Fibroblast of the conjunctiva (primary cell): ENCODE results near the gene NUF2.
A peak's percentile ranks its signal among the peaks of the same experiment; 100 is the strongest.
"Not testable (repeated sequence)": the region's sequence is repeated elsewhere in the genome, so short reads cannot be mapped to it uniquely, and the experiment has no call there.

ENCODE experiments used
- DNase-seq: peaks from one replicate; pipeline ENCODE4 v3.0.0-alpha.2; 2010; ENCODE audit warnings: low read depth

NUF2 gene

DNA sequence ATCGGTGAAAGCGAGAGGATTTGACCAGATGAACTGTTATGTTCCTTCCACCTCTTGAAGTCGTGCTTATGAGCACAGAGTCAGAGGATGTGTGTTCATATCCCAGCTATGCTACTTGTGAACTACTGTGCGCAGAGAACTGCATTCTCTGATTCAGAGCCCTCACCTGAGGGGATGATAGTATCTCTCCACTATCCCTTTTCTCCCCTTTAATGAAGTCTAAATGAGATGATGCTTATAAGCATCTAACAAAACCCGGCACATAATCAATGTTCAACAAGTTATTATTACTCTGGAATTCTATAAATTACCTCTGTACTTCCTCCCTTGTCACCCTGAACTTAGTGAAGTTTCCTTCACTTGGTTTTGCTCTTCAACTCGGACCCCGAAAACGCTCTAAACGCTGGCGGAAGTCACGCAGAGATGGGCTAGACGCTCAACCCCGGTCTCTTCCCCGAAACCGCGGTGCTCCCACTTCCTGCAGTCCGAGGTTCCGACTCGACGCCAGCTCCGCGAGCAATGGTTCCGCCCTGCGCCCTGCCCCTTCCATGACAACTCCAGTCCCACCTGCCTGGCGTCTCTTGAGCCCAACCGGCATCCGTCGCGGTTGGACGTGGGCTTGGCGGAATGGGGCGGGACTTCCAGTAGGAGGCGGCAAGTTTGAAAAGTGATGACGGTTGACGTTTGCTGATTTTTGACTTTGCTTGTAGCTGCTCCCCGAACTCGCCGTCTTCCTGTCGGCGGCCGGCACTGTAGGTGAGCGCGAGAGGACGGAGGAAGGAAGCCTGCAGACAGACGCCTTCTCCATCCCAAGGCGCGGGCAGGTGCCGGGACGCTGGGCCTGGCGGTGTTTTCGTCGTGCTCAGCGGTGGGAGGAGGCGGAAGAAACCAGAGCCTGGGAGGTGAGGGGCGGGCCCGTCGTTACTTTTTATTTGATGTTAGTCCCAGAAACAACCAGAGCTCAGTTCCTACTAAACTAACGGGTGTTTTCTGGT is at the start of gene NUF2:
Gene NUF2 (plus strand): TSS at position 644 of the 995 bp plus-strand sequence. CDS start 4,098 bp downstream, outside the sequence.
- peak; percentile 98 for DNase-seq

DNA sequence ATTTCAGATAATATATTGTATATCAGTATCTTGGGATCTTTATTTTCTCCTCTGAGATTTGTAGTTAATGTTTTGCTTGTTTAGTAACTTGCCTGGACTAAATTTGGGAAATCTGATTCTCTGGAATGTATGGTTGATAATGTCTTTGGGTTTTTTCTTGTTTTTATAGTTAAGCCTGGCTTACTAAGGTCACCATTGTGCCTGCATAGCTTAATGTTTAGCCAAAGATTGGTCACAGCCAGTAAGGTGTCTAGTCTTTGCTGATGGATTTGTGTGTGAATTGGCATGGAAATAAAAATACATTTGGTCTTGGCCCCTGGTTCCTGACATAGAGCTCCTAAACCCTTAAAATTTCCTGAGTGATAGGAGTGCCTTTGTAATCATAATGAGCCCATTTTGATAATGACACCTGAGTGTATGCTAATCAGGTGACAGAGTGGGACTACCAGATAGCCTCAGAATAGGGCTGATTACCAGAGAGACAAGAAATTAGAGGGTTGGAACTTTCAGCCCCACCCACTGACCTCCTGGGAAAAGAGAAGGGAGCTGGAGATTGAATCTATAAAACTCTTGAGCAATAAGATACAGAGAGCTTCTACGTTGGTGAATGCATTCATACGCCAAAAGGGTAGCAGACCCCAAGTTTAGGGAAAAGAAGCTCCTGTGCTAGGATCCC is 47.9 kb upstream of the NUF2 start:
- DNase-seq = no peak

DNA sequence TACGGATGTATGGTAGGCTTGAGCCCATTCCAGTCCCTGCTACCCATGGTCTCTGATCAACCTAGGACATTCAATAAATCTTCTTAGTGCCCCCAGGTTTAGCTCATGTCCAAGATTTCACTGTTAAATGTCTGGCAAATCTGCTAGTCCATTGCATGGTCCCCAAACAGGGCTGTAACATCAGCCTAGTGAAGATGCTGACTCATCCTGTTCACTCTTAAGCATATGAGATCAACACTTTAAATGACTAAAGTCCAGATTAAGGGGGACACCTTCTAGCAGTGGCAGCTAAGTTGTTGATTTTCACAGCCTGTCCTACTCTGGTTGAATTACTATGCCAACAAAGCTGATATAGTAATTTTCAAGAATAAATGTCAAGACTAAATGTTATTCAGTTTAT is 46.5 kb upstream of the NUF2 start:
- DNase-seq = no peak

- DNase-seq = no peak
Observed at GRCh38 chr1:163278602-163279001, 43.2 kb upstream of the NUF2 start.

GRCh38 chr1:163284867-163285266 is 36.9 kb upstream of the NUF2 start:
- DNase-seq = not testable (repeated sequence)

GRCh38 chr1:163290025-163290640 is 31.6 kb upstream of the NUF2 start:
- DNase-seq = peak; percentile 47

- DNase-seq = no peak
Observed at GRCh38 chr1:163291461-163291860, 30.3 kb upstream of the NUF2 start.

GRCh38 chr1:163292153-163292552 is 29.6 kb upstream of the NUF2 start:
- not testable (repeated sequence) for DNase-seq

DNA sequence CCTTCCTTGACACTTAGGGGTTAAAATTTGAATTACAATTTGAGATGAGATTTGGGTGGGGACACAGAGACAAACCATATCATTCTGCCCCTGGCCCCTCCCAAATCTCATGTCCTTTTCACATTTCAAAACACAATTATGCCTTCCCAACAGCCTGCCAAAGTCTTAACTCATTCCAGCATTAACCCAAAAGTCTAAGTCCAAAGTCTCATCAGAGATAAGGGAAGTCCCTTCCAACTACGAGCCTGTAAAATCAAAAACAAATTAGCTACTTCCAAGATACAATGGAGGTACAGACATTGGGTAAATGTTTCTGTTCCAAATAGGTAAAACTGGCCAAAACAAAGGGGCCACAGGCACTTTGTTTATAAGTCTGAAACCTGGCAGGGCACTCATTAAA is 28.3 kb upstream of the NUF2 start:
- not testable (repeated sequence) for DNase-seq

- DNase-seq = no peak
Observed at GRCh38 chr1:163295949-163296348, 25.8 kb upstream of the NUF2 start.

DNA sequence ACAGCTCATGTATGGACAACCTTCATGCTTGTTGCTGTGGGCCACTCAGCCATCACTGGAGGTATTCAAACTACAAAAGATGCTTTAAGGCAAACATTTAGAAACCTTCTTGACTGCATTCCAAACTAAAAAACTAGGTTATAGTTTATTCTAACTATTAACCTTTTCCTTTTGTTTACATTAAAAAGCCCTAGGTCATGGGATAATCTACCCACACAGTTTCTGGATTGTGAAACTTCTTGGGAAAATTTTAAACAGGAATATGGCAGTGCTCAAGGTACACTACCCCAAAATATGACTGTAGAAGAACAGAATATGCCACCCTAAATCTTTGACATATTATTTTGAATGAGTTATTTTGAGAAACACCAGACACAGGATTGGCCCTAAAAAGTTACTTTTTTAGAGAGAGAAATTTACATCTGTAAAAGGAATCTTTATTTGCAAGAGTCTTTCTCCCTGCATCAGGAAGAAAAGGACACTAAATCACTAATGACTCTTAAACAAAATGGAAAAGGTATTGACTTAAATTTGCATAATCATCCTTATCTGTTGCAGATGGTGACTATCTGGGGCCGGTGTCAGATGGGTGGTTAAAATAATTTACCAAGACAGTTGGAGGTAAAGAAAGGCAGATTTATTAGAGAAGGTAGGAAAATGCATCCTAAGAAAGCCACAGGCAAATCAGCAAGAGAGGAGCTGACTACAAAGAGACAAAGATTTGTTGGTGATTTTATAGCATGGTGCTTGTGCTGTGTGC is 25.1 kb upstream of the NUF2 start:
- no peak for DNase-seq

GRCh38 chr1:163298365-163298764 is 23.4 kb upstream of the NUF2 start:
- DNase-seq = no peak

DNA sequence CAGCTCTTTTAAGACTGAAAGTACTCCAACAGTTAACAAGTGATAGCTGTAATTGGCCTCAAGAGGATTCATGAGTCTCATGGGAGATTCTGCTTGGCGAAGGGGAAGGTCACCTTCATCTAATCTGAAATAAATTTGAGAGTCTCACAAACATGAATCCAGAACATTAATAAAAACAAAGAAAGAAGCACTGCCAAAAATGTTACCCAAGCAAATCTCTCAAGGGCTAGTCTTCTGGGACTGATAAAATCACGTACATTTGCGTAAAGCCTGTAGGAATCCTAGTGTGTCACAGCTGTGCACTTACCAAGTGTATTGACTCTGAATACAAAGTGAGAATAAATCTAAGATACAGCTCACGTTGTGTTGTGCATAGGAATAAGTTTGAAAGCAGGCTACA is 21.2 kb upstream of the NUF2 start:
- DNase-seq = no peak

DNA sequence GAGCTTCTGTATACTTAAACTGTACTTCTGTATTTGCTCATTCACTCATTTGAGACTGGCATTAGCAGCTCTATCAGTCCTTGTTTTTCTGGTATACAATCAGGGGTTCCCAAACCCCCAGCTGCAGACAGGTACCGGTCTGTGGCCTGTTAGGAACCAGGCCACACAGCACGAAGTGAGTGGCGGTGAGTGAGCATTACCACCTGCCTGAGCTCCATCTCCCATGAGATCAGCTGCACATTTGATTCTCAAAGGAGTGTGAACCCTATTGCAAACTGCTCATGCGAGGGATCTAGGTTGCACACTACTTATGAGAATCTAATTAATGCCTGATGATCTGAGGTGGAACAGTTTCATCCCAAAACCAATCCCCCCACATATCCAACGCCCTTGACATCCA is 18.2 kb upstream of the NUF2 start:
- no peak for DNase-seq

DNA sequence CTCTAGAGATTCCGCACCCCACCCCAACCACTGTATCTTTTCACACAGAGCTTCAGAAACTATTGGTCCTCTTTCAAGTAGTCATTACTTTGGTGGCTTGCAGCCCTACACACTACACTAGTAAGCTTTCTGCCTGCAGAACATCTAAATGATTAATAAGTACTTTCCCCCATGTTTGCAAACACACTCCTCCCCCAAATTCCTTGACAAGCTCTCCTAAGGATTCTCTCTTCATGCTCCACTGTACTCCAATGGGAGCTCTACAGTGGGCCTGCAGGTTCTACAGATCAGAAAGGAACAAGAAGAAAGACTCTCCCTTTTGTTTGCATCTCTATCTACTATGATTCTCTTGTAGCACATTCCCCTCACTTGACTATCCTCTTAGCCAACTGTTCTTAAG is 16.3 kb upstream of the NUF2 start:
- DNase-seq = no peak

- DNase-seq = peak; percentile 36
Observed at GRCh38 chr1:163307479-163308171, 14.1 kb upstream of the NUF2 start.

GRCh38 chr1:163308811-163309210 is 12.9 kb upstream of the NUF2 start:
- DNase-seq = no peak

- peak; percentile 35 for DNase-seq
Observed at GRCh38 chr1:163315773-163316374, 5.9 kb upstream of the NUF2 start.

- DNase-seq = no peak
Observed at GRCh38 chr1:163320891-163321290, 863 bp upstream of the NUF2 start.

- not testable (repeated sequence) for DNase-seq
Observed at GRCh38 chr1:163323339-163323738, 1.6 kb downstream of the NUF2 start.

DNA sequence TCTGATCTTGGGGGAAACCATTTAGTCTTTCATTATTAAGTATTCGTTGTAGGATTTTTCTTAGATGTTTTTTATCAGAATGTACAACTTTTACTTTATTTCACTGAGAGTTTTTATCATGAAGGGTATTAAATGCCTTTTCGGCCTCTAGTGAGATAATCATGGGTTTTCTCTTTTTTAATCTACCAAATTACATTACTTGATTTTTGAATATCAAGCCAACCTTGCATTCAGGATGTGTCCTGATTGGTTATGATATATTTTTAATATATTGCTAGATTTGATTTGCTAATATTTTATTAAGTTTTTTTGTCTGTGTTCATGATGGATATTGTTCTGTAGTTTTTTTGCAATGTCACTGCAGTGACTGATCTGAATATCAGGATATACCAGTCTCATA is 9.4 kb downstream of the NUF2 start:
- DNase-seq = no peak
